ENCODE results near the gene PMS1. TPM values are rescaled to one million over a fixed set of nuclear protein-coding genes. Genes with fewer than 3 reads are reported as not detected.

The PMS1 gene
- total and polyA plus RNA-seq, 2 donors from 2014 or later: 6.9 to 23.5 TPM

GRCh38 chr2:189874586-189875320, 90.5 kb downstream of the PMS1 start:
- Histone ChIP-seq H3K27me3 (ENCODE audit: control insufficient read depth, insufficient read depth, low read length) (no peaks in the 10 kb centered on the region), H3K4me3 (ENCODE audit: low read length in 3 of 3) (no peak overlapping the region), H3K9ac (ENCODE audit: low read length in 3 of 3) (no peak overlapping the region), H3K36me3 (ENCODE audit: control insufficient read depth in 2 of 3, insufficient read depth in 3 of 3, low read length in 3 of 3) (no peaks in the 10 kb centered on the region), H3K27ac (ENCODE audit: low read depth in 2 of 2, low read length in 2 of 2) (no peak overlapping the region), H3K9me3 (ENCODE audit: control insufficient read depth in 2 of 3, insufficient read depth in 1 of 3, low read length in 3 of 3) (no peaks in the 10 kb centered on the region), H3K4me1 (ENCODE audit: control insufficient read depth in 2 of 3, insufficient read depth in 2 of 3, low read depth in 1 of 3, low read length in 3 of 3) (no peaks in the 10 kb centered on the region)
- intact Hi-C loops (cut with DNase I): no loop called here
- TF ChIP-seq, protein P1, sequence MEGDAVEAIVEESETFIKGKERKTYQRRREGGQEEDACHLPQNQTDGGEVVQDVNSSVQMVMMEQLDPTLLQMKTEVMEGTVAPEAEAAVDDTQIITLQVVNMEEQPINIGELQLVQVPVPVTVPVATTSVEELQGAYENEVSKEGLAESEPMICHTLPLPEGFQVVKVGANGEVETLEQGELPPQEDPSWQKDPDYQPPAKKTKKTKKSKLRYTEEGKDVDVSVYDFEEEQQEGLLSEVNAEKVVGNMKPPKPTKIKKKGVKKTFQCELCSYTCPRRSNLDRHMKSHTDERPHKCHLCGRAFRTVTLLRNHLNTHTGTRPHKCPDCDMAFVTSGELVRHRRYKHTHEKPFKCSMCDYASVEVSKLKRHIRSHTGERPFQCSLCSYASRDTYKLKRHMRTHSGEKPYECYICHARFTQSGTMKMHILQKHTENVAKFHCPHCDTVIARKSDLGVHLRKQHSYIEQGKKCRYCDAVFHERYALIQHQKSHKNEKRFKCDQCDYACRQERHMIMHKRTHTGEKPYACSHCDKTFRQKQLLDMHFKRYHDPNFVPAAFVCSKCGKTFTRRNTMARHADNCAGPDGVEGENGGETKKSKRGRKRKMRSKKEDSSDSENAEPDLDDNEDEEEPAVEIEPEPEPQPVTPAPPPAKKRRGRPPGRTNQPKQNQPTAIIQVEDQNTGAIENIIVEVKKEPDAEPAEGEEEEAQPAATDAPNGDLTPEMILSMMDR (IDR thresholded peaks at IDR 0.05; ENCODE audit: borderline replicate concordance, extremely low read depth, insufficient read depth): no peak
- no peak for DNase-seq
- no peak for FAIRE-seq

DNA sequence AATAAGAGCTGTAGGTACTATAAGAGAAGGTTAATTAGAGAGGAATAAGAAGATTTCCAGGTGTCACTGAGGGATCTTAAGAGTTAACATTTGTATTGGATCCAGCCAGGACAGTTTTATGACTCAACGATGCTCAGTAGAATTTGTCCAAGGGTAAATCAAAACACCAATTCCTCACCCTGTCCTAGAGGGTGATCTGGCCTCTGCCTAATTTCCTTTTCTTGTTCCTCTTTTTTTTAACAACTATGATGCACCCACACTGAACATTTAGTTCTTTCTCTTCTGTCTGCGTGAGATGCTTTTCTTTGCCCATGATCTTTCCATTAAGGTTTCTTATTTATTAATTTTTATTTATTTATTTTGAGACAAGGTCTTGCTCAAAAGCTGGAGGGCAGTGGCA, 92.0 kb downstream of the PMS1 start:
- Histone ChIP-seq H3K36me3 (ENCODE audit: control insufficient read depth in 2 of 3, insufficient read depth in 3 of 3, low read length in 3 of 3) (no peaks in the 10 kb centered on the region), H3K27me3 (ENCODE audit: control insufficient read depth, insufficient read depth, low read length) (no peaks in the 10 kb centered on the region), H3K9ac (ENCODE audit: low read length in 3 of 3) (no peak overlapping the region), H3K4me3 (ENCODE audit: low read length in 3 of 3) (no peak overlapping the region), H3K4me1 (ENCODE audit: control insufficient read depth in 2 of 3, insufficient read depth in 2 of 3, low read depth in 1 of 3, low read length in 3 of 3) (peaks cover 0 to 4% (median 0%) of the 10 kb centered on the region in 3 donors), H3K9me3 (ENCODE audit: control insufficient read depth in 2 of 3, insufficient read depth in 1 of 3, low read length in 3 of 3) (no peaks in the 10 kb centered on the region), H3K27ac (ENCODE audit: low read depth in 2 of 2, low read length in 2 of 2) (no peak overlapping the region)
- TF ChIP-seq, protein P1 (IDR thresholded peaks at IDR 0.05; ENCODE audit: borderline replicate concordance, extremely low read depth, insufficient read depth): no peak
- DNase-seq (no peak), FAIRE-seq (no peak)
- intact Hi-C loops (cut with DNase I): no loop called here

DNA sequence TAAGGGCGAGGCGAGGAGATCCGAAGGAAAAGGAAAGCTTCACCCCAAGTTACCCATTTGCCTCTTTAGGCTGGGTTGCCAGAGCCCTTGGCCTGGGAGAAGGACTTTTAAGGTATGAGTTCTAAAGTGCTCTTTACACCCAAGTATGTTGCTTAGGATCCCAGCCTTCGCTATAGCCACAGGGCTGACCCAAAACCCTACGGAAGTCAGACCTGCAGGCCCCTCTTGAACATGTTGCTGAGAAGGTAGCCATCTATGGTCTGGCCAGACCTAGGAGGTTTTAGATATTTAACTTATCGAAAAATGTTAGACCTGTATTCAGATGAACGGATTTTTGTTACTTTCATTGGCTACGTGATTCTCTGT, 95.4 kb downstream of the PMS1 start:
- no peak overlapping the region for H3K9ac ChIP-seq (ENCODE audit: low read length in 3 of 3)
- TF ChIP-seq, protein P1 (IDR thresholded peaks at IDR 0.05; ENCODE audit: borderline replicate concordance, extremely low read depth, insufficient read depth): no peak
- H3K27me3 ChIP-seq (ENCODE audit: control insufficient read depth, insufficient read depth, low read length): no peaks in the 10 kb centered on the region
- H3K36me3 ChIP-seq (ENCODE audit: control insufficient read depth in 2 of 3, insufficient read depth in 3 of 3, low read length in 3 of 3): no peaks in the 10 kb centered on the region
- no peak for FAIRE-seq
- H3K27ac ChIP-seq (ENCODE audit: low read depth in 2 of 2, low read length in 2 of 2): no peak overlapping the region
- DNase-seq: no peak
- H3K4me1 ChIP-seq (ENCODE audit: control insufficient read depth in 2 of 3, insufficient read depth in 2 of 3, low read depth in 1 of 3, low read length in 3 of 3): peaks cover 0 to 4% (median 0%) of the 10 kb centered on the region in 3 donors
- intact Hi-C loops (cut with DNase I): no loop called here
- H3K9me3 ChIP-seq (ENCODE audit: control insufficient read depth in 2 of 3, insufficient read depth in 1 of 3, low read length in 3 of 3): no peaks in the 10 kb centered on the region
- H3K4me3 ChIP-seq (ENCODE audit: low read length in 3 of 3): no peak overlapping the region
